Germinal center (tissue), 1 donor: ENCODE data around the gene CDH19.

Experiments used
- DNase-seq: peaks from one replicate; pipeline ENCODE4 v3.0.0; 2012; ENCODE audit warnings: mixed read lengths, low spot score

CDH19 gene

DNA sequence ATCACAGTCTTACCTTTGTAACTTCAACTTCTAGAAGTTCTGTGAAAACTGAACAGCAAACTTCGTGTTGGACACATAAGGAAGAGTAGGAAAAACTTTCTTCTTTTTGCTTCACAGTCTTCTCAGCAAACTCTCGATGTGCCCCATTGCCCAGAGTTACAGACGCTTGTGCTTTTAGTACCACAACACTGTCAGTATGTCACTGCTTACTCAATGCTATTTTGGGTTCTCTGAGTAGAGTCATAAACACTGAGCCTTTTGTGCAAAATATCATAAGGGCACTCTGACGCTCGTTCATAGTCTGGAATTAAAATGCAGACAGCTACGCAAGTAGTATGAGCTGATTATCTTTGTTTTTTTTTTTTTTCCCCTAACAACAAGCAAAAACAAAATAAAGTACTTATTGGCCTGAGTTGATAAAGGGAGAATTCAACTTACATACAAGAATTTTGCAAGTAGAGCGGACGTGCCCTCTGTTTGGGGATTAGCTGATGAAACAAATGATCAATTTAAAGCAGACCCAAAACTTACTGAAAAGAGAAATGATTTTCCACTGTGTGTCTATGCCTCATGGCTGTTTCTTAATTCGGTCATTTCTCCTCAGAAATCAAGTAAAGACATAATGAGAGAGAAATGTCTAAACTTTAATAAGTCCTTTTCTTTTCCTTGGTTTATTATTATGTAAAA, at the start of gene CDH19:
CDH19 (minus strand) TSS at position 150 of the 687 bp plus-strand sequence. CDS start 31,886 bp downstream, outside the sequence.
- DNase-seq = no peak

DNA sequence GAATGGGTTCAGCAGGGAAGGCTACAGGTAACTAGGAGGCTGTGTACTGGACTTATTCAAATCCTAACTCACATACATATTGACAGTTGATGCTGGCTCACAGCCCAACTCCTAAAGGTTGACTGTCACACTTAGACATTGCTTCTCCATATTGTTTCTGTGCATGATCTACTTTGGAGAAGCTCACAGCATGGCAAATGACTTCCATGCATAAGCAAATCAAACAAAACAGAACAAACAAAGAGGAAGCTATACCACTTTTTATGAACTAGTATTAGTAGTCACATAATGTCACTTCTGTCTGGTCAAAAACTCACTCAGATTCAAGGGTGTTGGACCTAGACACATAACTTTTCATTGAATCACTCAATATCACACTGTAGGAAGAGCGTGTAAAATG, 43.8 kb upstream of the CDH19 start:
- no peak for DNase-seq

DNA sequence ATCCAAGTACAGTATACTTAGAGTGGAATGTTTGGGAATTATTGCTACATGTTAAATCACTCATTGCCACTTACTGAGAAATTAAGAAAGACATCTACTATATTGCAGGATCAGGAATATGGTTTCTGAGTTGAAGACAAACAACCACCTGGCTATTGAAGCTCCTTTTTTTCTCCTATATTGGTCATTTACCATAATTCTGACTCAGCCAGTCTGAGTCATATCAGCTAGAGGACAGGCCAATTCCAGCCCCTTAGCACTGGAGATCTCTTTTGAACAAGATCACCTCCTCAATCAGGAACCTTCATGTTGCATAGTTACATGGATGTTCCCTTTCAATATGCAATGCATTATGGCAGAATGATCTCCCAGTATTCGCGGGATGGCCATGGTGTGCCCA, 42.7 kb upstream of the CDH19 start:
- DNase-seq = no peak

GRCh38 chr18:66645983-66646382, 42.1 kb upstream of the CDH19 start:
- no peak for DNase-seq

DNA sequence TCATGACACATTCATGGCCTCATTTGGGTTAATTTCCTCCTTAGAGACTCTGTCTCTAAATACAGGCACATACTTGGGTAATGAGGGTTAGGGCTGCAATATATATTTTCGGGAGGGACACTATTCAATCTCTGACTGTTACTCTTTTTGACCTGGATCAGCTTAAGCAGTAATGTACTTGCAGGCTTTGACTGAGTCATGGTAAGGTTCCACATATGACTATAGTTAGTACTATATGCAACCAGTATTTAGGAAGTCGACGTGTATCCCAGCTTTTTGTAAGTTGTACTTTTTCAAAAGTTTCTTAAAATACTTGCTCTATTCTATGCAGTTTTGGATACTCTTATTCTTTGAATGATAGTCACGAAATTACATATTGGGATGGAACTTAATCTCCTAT, 37.2 kb upstream of the CDH19 start:
- no peak for DNase-seq

- DNase-seq = no peak
Measured at GRCh38 chr18:66640431-66640830, 36.5 kb upstream of the CDH19 start.

- DNase-seq = no peak
Measured at GRCh38 chr18:66638856-66639629, 35.2 kb upstream of the CDH19 start.

GRCh38 chr18:66635342-66635741, 31.5 kb upstream of the CDH19 start:
- no peak for DNase-seq

GRCh38 chr18:66632756-66633155, 28.9 kb upstream of the CDH19 start:
- DNase-seq = no peak

- no peak for DNase-seq
Measured at GRCh38 chr18:66630831-66631230, 26.9 kb upstream of the CDH19 start.

DNA sequence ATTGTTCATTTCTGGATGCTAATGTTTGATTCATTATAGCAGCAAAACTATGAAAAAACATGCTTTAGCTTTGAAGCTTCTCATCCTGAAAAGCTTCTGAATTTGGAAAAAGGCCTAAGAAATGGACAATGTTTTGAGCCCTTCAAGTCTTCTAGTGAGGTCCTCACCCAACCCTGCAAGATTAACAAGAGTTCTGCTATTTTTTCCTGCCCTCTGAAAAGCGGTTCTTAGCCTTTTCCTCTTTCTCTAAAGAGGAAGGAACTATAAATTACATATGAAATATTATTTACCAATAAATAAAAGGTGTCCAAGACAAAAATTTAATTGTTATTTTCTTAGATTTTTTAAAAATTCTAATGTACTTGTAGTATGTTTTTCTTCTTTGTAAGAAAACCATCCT, 19.9 kb upstream of the CDH19 start:
- no peak for DNase-seq

GRCh38 chr18:66621816-66622576, 18.1 kb upstream of the CDH19 start:
- no peak for DNase-seq

DNA sequence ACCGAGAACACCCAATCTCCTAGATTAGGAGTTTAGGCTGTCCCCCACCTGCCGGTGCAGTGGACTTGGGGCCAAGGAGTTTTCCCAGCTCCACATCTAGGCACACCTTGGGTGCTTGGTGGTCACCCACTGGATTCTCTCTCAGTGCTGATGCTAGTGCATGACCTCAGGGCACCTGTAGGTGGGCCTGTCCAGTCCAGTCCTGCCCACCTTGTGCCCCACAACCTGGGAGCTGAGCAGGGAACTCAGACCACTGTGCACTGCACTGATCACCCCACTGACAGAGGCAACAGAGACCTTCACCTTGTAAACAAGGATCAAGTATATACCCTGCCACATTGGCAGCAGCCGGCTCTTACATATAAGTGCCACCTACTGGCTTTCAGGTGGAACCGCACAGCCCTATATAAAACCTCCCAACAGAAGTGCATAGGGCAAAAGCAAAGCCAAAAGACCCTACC, 12.7 kb upstream of the CDH19 start:
- DNase-seq = no peak

GRCh38 chr18:66615176-66615575, 11.3 kb upstream of the CDH19 start:
- no peak for DNase-seq

GRCh38 chr18:66607632-66608031, 3.7 kb upstream of the CDH19 start:
- no peak for DNase-seq

GRCh38 chr18:66601649-66602048, 2.2 kb downstream of the CDH19 start:
- DNase-seq = no peak

GRCh38 chr18:66599190-66599589, 4.7 kb downstream of the CDH19 start:
- no peak for DNase-seq

DNA sequence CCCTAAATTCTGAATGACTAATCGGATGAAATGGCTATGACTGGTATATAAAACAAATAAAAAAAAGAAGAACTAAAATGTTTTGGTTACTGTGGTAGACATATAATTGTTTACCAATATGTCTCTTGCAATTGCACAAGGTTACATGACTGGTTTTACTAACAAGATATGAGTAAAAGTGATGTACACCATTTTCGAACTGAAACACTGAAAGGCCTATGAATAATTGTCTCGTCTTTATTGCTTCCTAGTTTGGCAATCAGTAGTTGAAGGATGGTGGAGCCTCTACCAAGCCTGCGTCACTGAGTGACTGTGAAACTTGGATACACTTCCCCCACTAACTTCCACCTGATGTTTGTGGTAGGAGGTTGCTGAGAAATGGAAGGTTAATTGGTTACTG, 16.5 kb downstream of the CDH19 start:
- DNase-seq = no peak

DNA sequence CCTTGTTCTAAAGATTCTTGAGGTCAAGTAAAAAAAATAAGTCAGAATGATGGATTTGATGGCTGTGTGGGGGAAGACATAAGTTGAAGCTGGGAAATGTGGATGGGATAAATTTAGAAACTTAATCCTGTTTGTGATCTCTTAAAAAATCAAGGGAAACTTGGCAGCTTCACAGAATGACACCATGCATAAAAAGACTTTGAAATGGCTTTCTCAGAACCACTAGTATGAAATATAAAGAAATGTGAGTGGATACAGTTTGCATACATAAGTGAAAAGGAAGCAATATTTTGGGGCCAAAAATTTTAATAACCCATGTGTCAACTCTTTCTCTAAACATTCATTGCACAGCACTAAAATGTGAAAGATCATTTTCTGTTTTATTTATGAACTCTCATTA, 21.7 kb downstream of the CDH19 start:
- DNase-seq = no peak

GRCh38 chr18:66575263-66575662, 28.6 kb downstream of the CDH19 start:
- DNase-seq = no peak

DNA sequence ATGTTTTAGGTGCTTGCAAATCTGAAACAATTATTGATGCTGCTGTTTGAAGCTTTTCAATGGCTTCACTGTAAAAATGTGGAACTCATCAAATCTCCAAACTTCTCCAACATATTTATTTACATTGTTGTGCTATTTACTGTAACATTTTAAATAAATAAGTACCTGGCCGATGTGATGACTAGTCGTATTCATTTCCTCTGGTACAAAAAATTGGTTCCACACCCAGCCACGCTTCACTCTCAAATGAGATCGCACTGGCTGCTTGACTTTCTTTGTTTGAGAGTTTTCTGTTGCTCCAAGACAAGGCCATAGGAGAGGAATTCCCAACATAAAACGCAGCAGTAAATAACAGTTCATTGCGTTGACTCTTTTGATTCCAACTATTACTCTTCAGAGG, 32.0 kb downstream of the CDH19 start:
- no peak for DNase-seq

GRCh38 chr18:66566616-66567015, 37.3 kb downstream of the CDH19 start:
- no peak for DNase-seq

GRCh38 chr18:66564236-66564635, 39.7 kb downstream of the CDH19 start:
- DNase-seq = no peak
